NCI-H1105 treated with DMSO at 0.1 percent for 48 hours (cell line): ENCODE data around the gene ICOSLG.
"Not testable (repeated sequence)": the region's sequence is repeated elsewhere in the genome, so short reads cannot be mapped to it uniquely, and the experiment has no call there.

Experiments
- DNase-seq: peaks from one replicate; lab custom pipeline; 2025; lab: John Stamatoyannopoulos, UW

Gene ICOSLG

GRCh38 chr21:44240842-44241241, at the start of gene ICOSLG:
Gene ICOSLG, minus strand, starts transcription at chr21:44240943. Its CDS starts 126 bp downstream, at chr21:44240817.
- not testable (repeated sequence) for DNase-seq

- DNase-seq, result no peak
Measured at GRCh38 chr21:44289381-44290010, 48.8 kb upstream of the ICOSLG start.

- no peak for DNase-seq
Measured at GRCh38 chr21:44288251-44289110, 47.7 kb upstream of the ICOSLG start.

GRCh38 chr21:44286716-44287632, 46.2 kb upstream of the ICOSLG start:
- no peak for DNase-seq

GRCh38 chr21:44286086-44286715, 45.5 kb upstream of the ICOSLG start:
- no peak for DNase-seq

- no peak for DNase-seq
Measured at GRCh38 chr21:44285138-44285992, 44.6 kb upstream of the ICOSLG start, which contains the start of gene AIRE. Gene AIRE, plus strand, starts transcription at chr21:44285876. Its CDS starts 131 bp downstream, at chr21:44286007.

GRCh38 chr21:44283948-44284347, 43.2 kb upstream of the ICOSLG start:
- no peak for DNase-seq

- not testable (repeated sequence) for DNase-seq
Measured at GRCh38 chr21:44283211-44283785, 42.6 kb upstream of the ICOSLG start.

GRCh38 chr21:44282370-44282769, 41.6 kb upstream of the ICOSLG start:
- DNase-seq, result no peak

GRCh38 chr21:44281801-44282200, 41.1 kb upstream of the ICOSLG start:
- no peak for DNase-seq

GRCh38 chr21:44279354-44280260, 38.9 kb upstream of the ICOSLG start:
- no peak for DNase-seq

GRCh38 chr21:44275041-44275440, 34.3 kb upstream of the ICOSLG start:
- no peak for DNase-seq

GRCh38 chr21:44273046-44273445, 32.3 kb upstream of the ICOSLG start:
- DNase-seq, result no peak

- DNase-seq, result no peak
Measured at GRCh38 chr21:44272284-44272858, 31.6 kb upstream of the ICOSLG start.

- DNase-seq, result no peak
Measured at GRCh38 chr21:44271558-44272283, 31.0 kb upstream of the ICOSLG start.

GRCh38 chr21:44269090-44269489, 28.3 kb upstream of the ICOSLG start:
- DNase-seq, result no peak

- no peak for DNase-seq
Measured at GRCh38 chr21:44267655-44268142, 27.0 kb upstream of the ICOSLG start.

- DNase-seq, result no peak
Measured at GRCh38 chr21:44265734-44266270, 25.1 kb upstream of the ICOSLG start.
